Activated T-helper 9 cell treated with anti-CD3 and anti-CD28 coated beads, Interleukin-2, amount 50 U/mL, for 16 hours (primary cell): ENCODE results near the gene C20orf204.
"Not testable (repeated sequence)": the region's sequence is repeated elsewhere in the genome, so short reads cannot be mapped to it uniquely, and the experiment has no call there.

ENCODE experiments used
- DNase-seq: peaks from one replicate; pipeline ENCODE4 v3.0.0-alpha.2; 2020; ENCODE audit warnings: low read depth

Gene C20orf204, protein sequence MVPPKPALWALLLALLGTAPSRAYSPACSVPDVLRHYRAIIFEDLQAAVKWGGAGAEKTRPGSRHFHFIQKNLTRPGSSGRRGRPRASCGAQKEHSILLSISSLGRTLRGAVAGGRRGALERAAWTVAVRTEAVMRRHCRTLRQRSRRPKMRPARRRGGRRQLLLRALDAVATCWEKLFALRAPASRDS

DNA sequence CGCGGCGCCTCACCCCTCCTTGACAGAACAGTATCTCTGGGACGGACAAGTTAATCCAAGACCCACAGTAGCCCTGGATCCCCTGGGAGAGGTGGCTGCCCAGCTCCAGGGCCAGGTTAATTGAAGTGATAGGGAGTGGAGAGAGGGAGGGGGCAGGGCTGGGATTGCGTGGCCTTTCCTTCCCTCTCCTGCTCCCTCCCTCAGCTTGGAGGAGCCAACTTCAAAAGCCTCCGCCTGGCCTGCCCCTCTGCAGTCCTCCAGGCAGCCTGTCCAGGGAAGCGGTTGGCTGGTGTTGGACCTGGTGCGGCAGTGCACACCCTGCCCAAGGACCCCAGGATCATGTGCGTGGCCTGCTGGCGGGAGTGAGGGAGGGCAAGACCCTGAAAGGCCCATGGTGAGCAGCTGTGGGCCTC, at the start of gene C20orf204:
Gene C20orf204 (plus strand): TSS at position 250 of the 413 bp plus-strand sequence. CDS start 142 bp downstream, at position 392.
- no peak for DNase-seq

DNA sequence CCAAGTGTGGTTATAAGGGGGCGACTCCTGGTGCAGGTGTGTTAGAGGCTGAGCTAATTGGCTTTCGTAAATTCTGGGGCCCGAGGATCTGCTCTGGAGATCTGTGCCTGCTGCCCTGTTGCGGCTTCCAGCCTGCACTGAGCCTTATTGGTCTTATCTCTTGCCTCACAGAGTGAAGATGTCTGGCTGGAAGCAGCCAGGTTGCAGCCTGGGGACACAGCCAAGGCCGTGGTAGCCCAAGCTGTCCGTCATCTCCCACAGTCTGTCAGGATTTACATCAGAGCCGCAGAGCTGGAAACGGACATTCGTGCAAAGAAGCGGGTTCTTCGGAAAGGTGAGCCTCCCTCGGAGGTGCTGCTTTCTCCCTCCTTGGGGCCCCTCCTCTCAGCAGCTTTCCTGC, 35.1 kb upstream of the C20orf204 start:
- no peak for DNase-seq

DNA sequence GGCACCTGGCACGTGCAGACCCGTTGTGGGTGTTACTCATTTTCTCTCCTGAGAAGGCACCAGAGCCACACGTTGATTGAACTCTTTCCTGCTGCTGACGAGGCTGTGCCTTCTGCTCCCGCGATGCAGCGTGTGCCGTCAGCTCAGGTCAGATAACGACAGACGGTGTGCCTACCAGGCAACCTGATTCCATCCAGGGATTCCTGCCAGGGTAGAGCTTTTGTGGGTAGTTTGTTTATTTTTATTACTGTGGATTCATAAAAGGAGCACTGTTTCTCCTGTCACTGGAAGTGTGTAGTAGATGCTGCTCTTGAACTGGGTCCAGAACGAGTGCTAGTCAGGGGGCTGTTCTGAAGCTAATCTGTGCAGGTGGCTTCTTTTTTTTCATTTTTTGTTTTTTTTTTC, 34.4 kb upstream of the C20orf204 start:
- DNase-seq: no peak

DNA sequence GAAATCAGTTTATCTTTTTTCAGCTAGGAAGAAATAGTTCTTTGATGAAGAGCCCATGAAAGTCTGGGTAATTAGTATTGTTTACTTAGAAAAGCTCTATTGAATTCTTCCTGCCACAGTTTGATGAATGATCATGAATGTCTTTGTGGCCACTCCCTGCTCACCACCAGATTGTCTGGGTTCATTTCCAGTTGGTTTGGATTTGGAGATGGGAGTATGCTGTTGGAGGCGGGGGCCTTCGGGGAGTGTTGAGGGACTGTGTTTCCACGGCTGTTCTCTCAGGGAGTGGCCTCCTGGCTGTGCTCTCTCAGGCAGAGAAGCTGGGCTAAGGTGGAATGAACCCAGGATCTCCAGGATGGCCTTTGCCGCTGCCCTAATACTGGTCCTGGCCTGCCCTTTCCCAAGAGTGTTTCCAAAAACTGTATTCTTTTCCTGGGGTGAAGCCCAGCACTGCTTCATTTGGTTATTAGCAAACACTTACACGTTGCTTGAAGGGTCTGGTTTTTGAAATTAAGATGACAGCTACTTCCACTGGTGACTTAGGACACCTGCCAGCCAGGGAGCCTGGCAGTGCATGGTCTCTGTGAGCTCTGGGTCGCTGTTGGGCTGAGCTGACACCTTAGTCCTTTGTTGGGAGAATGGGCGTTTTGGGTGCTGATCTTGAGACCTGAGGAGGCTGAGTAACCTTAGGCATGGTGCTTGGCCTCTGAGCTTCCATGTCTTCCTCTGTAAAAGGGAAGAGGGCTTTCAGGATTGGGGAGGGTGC, 31.8 kb upstream of the C20orf204 start:
- DNase-seq: no peak

DNA sequence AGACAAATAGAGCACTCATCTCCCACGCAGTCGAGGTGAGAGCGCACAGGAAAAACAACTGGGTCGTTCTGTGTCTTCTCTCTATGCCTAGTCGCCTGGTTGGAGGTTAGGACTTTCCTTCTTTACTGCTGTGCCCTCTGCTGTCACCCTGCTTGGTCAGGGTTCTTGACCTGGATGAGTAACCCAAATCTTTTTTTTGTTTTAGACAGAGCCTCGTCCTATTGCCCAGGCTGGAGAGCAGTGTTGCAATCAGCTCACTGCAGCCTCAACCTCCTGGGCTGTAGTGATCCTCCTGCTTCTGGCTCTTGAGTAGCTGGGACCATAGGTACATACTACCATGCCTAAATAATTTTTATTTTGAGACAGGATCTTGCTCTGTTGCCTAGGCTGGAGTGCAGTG, 30.6 kb upstream of the C20orf204 start:
- no peak for DNase-seq

DNA sequence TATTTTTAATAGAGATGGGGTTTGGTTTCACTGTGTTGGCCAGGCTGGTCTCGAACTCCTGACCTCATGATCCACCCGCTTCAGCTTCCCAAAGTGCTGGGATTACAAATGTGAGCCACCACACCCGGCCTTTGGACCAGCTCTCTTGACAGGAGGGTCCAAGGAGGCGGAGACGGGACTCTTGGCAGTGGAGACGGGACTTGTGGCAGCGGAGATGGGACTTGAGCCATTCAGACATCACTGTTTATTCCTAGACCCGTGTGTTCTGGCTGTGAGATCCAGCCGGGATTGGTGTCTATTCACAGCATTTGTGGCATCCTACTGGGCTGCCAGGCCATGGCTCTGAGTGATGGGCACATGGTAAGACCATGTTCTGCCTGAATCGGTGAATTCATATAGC, 29.5 kb upstream of the C20orf204 start:
- DNase-seq: no peak

DNA sequence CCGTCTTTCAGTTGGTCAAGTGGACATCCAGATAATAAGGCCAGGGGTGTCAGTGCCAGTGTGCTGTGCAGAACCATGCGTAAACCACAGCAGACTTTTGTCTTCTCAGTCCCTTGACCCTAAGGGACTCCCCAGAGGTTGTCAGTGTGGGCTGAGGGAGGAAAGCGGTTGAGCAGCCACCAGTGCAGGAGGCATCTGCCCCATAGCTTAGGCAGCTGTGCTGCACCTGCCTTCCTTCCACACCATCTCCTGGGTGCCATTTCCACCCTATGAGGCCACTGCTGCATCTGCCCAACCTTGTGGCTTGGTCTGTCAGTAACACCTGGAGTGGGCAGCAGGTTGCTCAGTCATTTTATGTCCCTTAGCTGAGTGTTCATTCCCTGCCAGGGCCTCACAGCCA, 29.1 kb upstream of the C20orf204 start:
- no peak for DNase-seq

DNA sequence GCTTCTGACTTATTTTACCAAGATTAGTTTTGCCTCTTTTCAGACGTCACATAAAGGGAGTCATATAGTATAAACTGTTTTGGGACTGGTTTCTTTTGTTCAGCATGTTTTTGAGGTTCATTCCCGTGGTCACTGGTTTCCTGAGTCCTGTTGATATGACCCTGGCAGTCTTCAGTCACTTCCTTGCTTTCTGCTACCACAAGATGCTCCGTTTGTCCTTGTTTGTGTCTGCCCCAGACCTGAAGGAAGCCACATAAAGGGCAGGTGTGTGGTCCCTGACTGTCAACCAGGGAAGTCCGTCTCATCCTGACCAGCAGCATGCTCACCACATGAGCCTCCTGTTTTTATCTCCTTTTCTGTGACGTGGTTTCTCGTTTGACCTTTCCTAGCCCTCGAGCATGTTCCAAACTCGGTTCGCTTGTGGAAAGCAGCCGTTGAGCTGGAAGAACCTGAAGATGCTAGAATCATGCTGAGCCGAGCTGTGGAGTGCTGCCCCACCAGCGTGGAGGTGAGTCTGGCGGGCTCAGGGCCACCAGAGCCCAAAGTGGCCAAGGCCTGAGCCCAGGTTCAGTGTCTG, 26.1 kb upstream of the C20orf204 start:
- DNase-seq: no peak

DNA sequence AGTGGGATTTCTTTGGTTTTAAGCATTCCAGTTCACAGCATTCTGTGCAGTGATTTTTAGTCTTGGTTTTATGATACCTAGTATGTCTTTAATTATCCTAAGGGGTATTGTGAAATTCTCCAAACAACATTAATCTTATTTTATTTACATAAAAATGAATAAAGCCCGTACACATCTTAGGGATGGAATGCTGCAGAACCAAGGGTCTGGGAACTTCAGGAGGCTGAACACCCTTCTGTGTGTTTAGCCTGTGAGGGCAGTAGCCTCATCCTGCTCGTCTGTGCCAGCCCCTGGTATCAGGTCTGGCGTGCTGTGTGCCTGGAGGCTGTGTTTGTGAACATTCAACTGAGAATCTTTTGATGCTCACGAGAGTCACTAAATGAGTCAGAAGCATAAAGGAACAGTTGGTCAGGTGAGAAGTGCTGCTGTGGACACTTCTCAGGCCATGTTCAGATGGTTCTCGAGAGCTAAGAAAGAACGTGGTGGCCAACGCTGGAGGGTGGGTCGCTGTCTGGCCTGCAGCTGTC, 25.2 kb upstream of the C20orf204 start:
- no peak for DNase-seq

DNA sequence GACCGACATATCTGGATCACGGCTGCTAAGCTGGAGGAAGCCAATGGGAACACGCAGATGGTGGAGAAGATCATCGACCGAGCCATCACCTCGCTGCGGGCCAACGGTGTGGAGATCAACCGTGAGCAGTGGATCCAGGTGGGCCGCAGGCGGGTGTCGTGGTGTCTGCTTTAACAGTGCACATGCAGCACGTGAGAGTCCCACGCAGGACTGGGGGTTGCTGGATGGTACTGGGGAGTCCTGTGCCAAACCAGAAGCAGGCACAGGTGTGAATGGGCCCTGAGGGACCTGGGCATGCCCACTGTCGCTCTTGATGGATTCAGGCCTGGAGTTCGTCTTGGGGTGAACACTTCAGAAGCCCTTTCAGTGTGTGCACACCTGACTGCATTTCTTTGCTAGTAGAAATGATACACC, 24.6 kb upstream of the C20orf204 start:
- no peak for DNase-seq

DNA sequence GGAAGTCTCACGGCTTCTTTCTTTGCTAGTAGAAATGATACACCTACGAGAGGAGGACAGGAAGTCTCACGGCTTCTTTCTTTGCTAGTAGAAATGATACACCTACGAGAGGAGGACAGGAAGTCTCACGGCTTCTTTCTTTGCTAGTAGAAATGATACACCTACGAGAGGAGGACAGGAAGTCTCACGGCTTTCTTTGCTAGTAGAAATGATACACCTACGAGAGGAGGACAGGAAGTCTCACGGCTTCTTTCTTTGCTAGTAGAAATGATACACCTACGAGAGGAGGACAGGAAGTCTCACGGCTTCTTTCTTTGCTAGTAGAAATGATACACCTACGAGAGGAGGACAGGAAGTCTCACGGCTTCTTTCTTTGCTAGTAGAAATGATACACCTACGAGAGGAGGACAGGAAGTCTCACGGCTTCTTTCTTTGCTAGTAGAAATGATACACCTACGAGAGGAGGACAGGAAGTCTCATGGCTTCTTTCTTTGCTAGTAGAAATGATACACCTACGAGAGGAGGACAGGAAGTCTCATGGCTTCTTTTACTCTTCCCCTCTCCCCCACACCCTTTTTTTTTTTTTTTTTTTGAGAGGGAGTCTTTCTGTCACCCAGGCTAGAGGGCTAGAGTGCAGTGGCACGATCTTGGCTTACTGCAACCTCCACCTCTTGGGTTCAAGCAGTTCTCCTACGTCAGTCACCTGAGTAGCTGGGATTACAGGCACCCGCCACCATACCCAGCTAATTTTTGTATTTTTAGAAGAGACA, 23.4 kb upstream of the C20orf204 start:
- not testable (repeated sequence) for DNase-seq

DNA sequence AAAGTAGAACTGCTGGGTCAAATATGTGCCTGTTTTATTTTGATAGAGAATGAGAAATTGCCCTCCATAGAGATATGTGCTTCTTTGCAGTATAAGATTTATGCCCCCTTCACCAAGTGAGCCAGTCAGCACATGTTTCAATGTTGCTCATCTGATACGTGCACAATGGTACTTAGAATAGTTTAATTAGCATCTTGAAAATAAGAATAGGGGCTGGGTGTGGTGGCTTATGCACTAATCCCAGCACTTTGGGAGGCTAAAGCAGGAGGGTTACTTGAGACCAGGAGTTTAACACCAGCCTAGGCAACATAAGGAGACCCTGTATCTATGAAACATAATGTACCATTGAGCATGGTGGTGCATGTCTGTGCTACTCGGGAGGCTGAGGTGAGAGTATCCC, 20.3 kb upstream of the C20orf204 start:
- DNase-seq: no peak

DNA sequence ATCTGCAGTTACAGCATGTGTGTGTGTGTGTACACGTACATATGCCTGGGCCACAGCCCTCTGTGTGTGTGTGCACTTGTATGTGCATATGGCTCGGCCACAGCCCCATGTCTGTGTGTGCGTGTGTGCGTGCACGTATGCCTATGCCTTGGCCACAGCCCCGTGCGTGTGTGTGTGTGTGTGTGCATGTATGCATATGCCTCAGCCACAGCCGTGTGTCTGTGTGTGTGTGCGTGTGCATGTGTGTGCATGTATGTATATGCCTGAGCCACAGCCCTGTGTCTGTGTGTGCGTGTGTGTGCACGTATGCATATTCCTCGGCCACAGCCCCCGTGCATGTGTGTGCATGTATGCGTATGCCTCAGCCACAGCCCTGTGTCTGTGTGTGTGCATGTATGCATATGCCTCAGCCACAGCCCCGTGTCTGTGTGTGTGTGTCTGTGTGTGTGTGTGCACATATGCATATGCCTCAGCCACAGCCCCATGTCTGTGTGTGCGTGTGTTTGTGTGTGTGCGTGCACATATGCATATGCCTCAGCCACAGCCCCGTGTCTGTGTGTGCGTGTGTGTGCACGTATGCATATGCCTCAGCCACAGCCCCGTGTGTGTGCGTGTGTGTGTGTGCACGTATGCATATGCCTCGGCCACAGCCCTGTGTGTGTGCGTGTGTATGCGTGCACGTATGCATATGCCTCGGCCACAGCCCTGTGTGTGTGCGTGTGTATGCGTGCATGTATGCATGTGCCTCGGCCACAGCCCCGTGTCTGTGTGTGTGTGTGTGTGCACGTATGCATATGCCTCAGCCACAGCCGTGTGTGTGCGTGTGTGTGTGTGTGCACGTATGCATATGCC, 14.6 kb upstream of the C20orf204 start:
- DNase-seq: no peak

DNA sequence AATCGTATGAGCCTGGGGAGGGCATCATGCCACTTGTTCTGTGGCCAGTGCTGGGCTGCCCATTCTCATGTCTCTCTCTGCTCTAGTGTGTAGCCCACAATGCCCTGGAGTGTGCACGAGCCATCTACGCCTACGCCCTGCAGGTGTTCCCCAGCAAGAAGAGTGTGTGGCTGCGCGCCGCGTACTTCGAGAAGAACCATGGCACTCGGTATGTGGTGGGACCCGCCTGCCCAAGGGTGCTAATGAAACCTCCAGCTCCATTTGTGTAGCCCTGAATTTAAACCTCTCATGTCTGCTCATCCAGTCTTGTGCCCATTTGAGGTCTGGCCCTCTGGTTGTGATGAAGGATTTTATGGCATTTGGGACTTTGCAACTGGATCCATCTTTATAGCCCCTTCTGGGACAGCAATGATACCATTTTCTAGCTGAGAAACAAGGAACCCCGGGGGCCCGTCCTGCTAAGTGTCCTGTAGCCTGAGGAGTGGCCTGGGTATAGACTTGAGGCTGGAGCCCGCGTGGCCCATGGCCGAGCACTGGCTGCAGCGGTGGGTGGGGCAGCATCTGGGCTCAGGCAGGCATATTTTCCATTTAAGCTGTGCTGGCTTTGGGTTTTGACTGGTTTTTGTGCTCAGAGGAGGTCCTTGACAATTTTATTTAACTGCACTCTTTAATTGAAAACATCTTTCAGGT, 13.2 kb upstream of the C20orf204 start:
- no peak for DNase-seq

DNA sequence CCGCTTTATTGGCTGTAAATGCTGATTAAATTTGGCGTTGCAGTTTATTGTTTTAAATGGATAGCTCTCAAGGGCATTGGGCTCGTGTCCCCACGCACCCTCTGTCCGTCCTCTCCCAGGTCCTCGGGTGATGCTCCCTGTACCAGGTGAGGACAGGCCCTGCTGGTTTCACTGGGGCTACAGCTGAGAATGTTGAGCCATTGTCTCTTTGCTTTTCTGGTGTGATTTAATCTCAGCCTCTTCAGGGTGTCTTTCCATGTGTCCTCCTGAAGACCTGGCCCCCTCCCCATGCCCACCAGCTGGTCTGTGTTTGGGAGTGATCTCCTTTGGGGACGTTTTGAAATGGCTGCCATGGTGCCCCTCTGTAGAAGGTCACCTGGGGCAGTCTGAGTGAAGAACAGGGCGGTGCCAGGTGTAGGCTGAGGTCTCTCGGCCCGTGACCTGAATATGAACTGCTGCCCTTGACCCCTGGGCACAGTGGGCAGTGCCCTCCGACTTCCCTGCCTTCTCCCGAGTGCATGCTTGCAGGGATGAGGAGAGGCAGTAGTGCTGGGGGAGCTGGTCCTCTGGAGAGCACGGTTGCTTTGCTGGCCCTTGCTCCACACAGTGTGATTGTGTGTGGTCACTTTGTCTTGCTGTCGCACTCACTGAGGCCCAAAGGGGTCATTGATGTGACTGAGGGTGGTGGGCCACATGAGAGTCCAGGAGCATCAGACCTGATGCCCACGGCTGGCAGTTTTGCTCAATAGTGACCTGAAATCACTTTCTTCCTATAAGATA, 12.4 kb upstream of the C20orf204 start:
- no peak for DNase-seq

DNA sequence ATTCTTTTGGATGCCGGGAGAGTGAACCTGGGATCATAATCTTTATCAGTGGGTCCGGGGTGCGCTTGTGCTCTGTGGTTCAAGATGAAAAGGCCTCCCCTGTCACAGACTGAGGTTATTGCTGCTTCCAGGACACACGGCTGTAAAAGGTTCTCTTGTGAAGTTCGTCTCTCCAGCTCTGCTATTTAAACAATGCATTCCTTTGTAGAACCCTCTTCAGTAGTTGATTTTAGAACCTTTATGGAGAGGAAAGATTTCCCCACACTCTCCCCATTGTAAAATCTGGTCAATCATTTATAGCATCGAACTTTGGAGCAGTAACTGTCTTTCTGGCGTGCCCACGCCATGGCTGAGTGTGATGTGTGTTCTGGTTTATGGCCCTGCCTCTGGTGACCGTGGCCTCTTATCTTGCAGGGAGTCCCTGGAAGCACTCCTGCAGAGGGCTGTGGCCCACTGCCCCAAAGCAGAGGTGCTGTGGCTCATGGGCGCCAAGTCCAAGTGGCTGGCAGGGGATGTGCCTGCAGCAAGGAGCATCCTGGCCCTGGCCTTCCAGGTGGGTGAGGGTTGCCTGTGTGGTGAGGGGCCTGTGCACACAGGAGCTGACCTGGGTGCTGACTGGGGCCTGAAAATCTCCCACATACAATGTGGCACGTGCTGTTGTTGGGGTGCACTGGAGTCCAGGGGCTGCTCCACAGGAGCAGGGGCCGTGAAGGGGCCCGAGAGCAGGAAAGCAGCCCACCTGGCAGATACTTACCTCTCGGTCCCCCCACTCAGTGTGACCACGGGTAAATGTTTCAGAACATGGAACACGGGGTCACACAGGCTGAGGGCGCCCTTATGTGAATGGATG, 11.6 kb upstream of the C20orf204 start:
- no peak for DNase-seq

DNA sequence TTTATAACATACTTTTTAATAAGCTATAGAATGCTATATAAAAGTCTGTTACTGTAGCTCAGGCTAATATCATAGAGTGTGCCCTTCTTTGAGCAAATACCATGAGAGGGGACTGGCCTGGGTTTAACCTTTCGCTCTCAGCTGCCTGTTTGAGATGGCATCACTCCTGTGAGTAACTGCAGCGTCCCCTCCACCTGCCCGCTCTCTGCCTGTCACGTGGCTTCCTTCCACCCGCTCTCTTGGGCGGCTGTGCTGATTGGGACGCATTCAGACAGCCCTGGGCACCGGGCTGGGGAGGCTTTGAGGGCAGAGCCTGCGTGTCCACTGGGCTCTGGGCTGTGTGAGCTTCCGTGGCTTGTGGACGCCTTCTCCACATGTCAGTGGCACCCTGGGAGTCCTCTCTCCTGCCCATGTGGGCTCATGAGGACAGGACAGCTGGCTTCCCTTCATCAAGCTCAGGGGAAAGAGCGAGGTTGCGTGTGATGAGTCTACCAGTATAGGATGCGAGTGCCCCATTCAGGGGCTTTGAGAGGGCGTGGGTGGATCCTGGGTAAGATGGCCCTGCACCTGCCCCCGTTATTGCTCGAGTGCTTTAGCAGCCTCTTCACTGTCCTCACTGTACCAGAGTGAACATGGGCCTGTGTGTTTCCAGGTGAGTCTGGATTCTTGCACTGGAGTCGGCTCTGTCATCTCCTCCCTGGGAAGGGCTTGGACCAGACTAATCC, 10.7 kb upstream of the C20orf204 start:
- no peak for DNase-seq

DNA sequence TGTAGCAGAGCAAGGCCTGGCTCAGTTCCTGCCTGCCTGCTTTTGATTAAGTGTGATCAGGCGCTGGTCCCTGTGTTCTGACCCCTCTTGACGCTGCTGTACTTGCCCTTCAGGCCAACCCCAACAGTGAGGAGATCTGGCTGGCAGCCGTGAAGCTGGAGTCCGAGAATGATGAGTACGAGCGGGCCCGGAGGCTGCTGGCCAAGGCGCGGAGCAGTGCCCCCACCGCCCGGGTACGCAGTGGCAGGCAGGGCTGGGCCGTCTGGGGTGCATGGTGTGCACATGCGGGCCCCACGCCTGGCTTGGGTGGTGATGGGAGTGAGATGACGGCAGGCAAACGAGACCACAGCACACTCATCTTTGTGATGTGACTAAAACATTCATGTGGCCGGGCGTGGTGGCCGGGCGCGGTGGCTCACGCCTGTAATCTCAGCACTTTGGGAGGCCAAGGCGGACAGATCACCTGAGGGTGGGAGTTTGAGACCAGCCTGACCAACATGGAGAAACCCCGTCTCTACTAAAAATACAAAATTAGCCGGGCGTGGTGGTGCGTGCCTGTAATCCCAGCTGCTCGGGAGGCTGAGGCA, 10.1 kb upstream of the C20orf204 start:
- DNase-seq: no peak
